GM23338 (cell line): ENCODE measurements around the gene CCSER2. TPM values are rescaled to one million over a fixed set of nuclear protein-coding genes. Genes with fewer than 3 reads are reported as not detected.

Experiments used
- ATAC-seq: fragments of 200-7000 bp; cut with Tn5 transposase; 3 replicates; pipeline ENCODE4 v1.9.1; 2020
- DNase-seq: peaks from one replicate; pipeline ENCODE4 v3.0.0-alpha.2; 2015; ENCODE audit warnings: low spot score
- H2AFZ ChIP-seq: fragments of 200-600 bp; sonication (generic); 2 replicates; pipeline ENCODE4 v1.8.0; 2016; ENCODE audit warnings: antibody characterized with exemption, mild to moderate bottlenecking, moderate library complexity
- H3F3A ChIP-seq: fragments of 200-600 bp; sonication (generic); replicated peaks from 2 replicates; pipeline ENCODE4 v1.8.0; 2017; ENCODE audit warnings: antibody characterized with exemption, mixed run types, low read depth
- H3K27ac ChIP-seq: fragments of 200-600 bp; sonication (generic); 2 replicates; pipeline ENCODE4 v1.6.1; 2016; ENCODE audit warnings: low read depth
- H3K27me3 ChIP-seq: fragments of 200-600 bp; sonication (generic); 2 replicates; pipeline ENCODE4 v1.8.0; 2016; ENCODE audit warnings: mild to moderate bottlenecking, mixed run types, moderate library complexity; ENCODE audit not compliant: insufficient read depth
- H3K36me3 ChIP-seq: fragments of 200-600 bp; sonication (generic); 2 replicates; pipeline ENCODE4 v1.8.0; 2016; ENCODE audit warnings: mild to moderate bottlenecking; ENCODE audit not compliant: insufficient read depth
- H3K4me1 ChIP-seq: fragments of 200-600 bp; sonication (generic); 2 replicates; pipeline ENCODE4 v1.8.0; 2016; ENCODE audit warnings: mild to moderate bottlenecking, moderate library complexity; ENCODE audit not compliant: insufficient read depth
- H3K4me2 ChIP-seq: fragments of 200-600 bp; sonication (generic); 2 replicates; pipeline ENCODE4 v1.7.1; 2017; ENCODE audit warnings: mixed run types
- H3K4me3 ChIP-seq: fragments of 200-600 bp; sonication (generic); 2 replicates; pipeline ENCODE4 v1.6.1; 2016; ENCODE audit warnings: mixed run types
- H3K79me2 ChIP-seq: fragments of 200-600 bp; sonication (generic); replicated peaks from 2 replicates; pipeline ENCODE4 v1.8.0; 2017; ENCODE audit warnings: mild to moderate bottlenecking; ENCODE audit not compliant: insufficient read depth
- H3K9me2 ChIP-seq: fragments of 200-600 bp; sonication (generic); 2 replicates; pipeline ENCODE4 v1.8.0; 2017; ENCODE audit not compliant: insufficient read depth
- H4K20me1 ChIP-seq: fragments of 200-600 bp; sonication (generic); replicated peaks from 2 replicates; pipeline ENCODE4 v1.8.0; 2017; ENCODE audit warnings: mild to moderate bottlenecking; ENCODE audit not compliant: insufficient read depth
- H3K27ac Mint-ChIP-seq: 2 replicates; pipeline ENCODE4 v1.8.0; 2020; ENCODE audit warnings: inconsistent platforms, mild to moderate bottlenecking, moderate library complexity, mixed read lengths
- H3K27me3 Mint-ChIP-seq: 3 replicates; pipeline ENCODE4 v1.8.0; 2022; ENCODE audit warnings: low read depth, mild to moderate bottlenecking, moderate library complexity, mixed read lengths, inconsistent platforms; ENCODE audit not compliant: insufficient read depth, poor library complexity
- H3K36me3 Mint-ChIP-seq: 3 replicates; pipeline ENCODE4 v1.8.0; 2021; ENCODE audit warnings: low read depth, mild to moderate bottlenecking, inconsistent platforms, moderate library complexity, mixed read lengths
- H3K4me1 Mint-ChIP-seq: 3 replicates; pipeline ENCODE4 v1.8.0; 2020; ENCODE audit warnings: mild to moderate bottlenecking, inconsistent platforms, mixed read lengths
- H3K4me3 Mint-ChIP-seq: 3 replicates; pipeline ENCODE4 v1.8.0; 2021; ENCODE audit warnings: moderate library complexity, mild to moderate bottlenecking, inconsistent platforms, mixed read lengths
- H3K9me3 Mint-ChIP-seq: 3 replicates; pipeline ENCODE4 v1.8.0; 2020; ENCODE audit warnings: moderate library complexity, mild to moderate bottlenecking, inconsistent platforms, mixed read lengths
- CREB1 ChIP-seq: fragments of 250-450 bp; sonication (Bioruptor Pico); IDR thresholded peaks from 2 replicates; pipeline ENCODE4 v1.5.0; 2020; ENCODE audit warnings: low read depth, mild to moderate bottlenecking, moderate library complexity
- CTCF ChIP-seq, 2 experiments: fragments of 200-600 bp in 1 of 2; sonication (generic) in 1 of 2; conservative IDR thresholded peaks; 2 replicates each; pipeline versions ENCODE4 v1.5.1 to v1.6.1; 2016 to 2017; ENCODE audit warnings: antibody characterized with exemption in 2 of 2, low read depth in 2 of 2, mild to moderate bottlenecking in 2 of 2, moderate library complexity in 1 of 2
- ETS1 ChIP-seq: IDR thresholded peaks from 2 replicates; pipeline ENCODE4 v1.6.1; 2016; ENCODE audit warnings: antibody characterized with exemption
- EZH2 ChIP-seq: fragments of 200-600 bp; sonication (generic); IDR thresholded peaks from one replicate; pipeline ENCODE4 v1.8.0; 2017; ENCODE audit warnings: antibody characterized with exemption, mild to moderate bottlenecking, low read depth; ENCODE audit not compliant: unreplicated experiment
- EZH2phosphoT487 ChIP-seq: fragments of 200-600 bp; sonication (generic); IDR thresholded peaks from one replicate; pipeline ENCODE4 v1.8.1; 2018; ENCODE audit warnings: antibody characterized with exemption; ENCODE audit not compliant: unreplicated experiment
- JUNB ChIP-seq: IDR thresholded peaks from one replicate; pipeline ENCODE4 v1.6.1; 2016; ENCODE audit warnings: antibody characterized with exemption; ENCODE audit not compliant: unreplicated experiment
- NANOG ChIP-seq: IDR thresholded peaks from 2 replicates; pipeline ENCODE4 v1.6.1; 2016; ENCODE audit warnings: antibody characterized with exemption, borderline replicate concordance
- POLR2AphosphoS5 ChIP-seq: IDR thresholded peaks from 2 replicates; pipeline ENCODE4 v1.6.1; 2016; ENCODE audit warnings: antibody characterized with exemption, low read depth
- REST ChIP-seq: IDR thresholded peaks from one replicate; pipeline ENCODE4 v1.6.1; 2018; ENCODE audit warnings: antibody characterized with exemption; ENCODE audit not compliant: unreplicated experiment
- STAT1 ChIP-seq: IDR thresholded peaks from one replicate; pipeline ENCODE4 v1.6.1; 2016; ENCODE audit warnings: antibody characterized with exemption; ENCODE audit not compliant: unreplicated experiment
- ZNF114 ChIP-seq: fragments of 250-450 bp; sonication (Bioruptor Pico); IDR thresholded peaks from 2 replicates; pipeline ENCODE4 v1.5.0; 2020; ENCODE audit warnings: mild to moderate bottlenecking, moderate library complexity
- ZNF331 ChIP-seq: fragments of 250-450 bp; sonication (Bioruptor Pico); IDR thresholded peaks from 2 replicates; pipeline ENCODE4 v1.5.0; 2020; ENCODE audit warnings: low read depth, mild to moderate bottlenecking, moderate library complexity
- ZNF462 ChIP-seq: fragments of 250-450 bp; sonication (Bioruptor Pico); IDR thresholded peaks from 2 replicates; pipeline ENCODE4 v1.5.0; 2020; ENCODE audit warnings: mild to moderate bottlenecking, moderate library complexity
- polyA plus RNA-seq: library from polyadenylated mRNA; unstranded; fragments of >200 nt; fragmentation: Nextera tagmentation; extraction: Ambion mirVana; gene quantifications from 2 replicates; pipeline ENCODE4 v1.2.1, GENCODE V29; 2016
- total RNA-seq: library from RNA; depleted of rRNA; stranded (reverse); fragments of >200 nt; shearing (Covaris generic); gene quantifications from 2 replicates; pipeline ENCODE4 v1.2.3, GENCODE V29; 2014

Gene CCSER2
- total and polyA plus RNA-seq, 2 experiments from 2014 or later = 30.6 to 37.2 TPM

GRCh38 chr10:84290235-84290634, 38.2 kb upstream of the CCSER2 start:
- Histone ChIP-seq H3K4me3 (no peak overlapping the region), H4K20me1 (no peaks in the 10 kb centered on the region), H3K27me3 (no peaks in the 10 kb centered on the region), H3K9me2 (peaks cover 4% of the 10 kb centered on the region; the same call in 1 of the 2 replicates), H2AFZ (no peak overlapping the region), H3K36me3 (no peaks in the 10 kb centered on the region), H3K4me1 (peaks cover 8% of the 10 kb centered on the region; the same call in 1 of the 2 replicates), H3K27ac (no peak overlapping the region), H3K4me2 (no peak overlapping the region), H3K79me2 (no peaks in the 10 kb centered on the region), H3F3A (0 out of 2 replicates have a peak, but pooled peaks cover 3% of the 10 kb centered on the region)
- peaks cover 6% of the 10 kb centered on the region for H3K27me3 Mint-ChIP-seq
- no peak overlapping the region for H3K27ac Mint-ChIP-seq
- TF ChIP-seq ZNF462 (no peak), EZH2 (no peak), NANOG (no peak), CREB1 (CRISPR knock-in tag) (no peak), CTCF (conservative IDR thresholded peaks at IDR 0.05; ENCODE audit: low read depth in 2 of 2) (no peak), ZNF114 (CRISPR knock-in tag) (no peak), ZNF331 (CRISPR knock-in tag) (no peak), STAT1 (no peak), POLR2AphosphoS5 (no peak), ETS1 (no peak), REST (no peak), EZH2phosphoT487 (no peak), JUNB (no peak)
- H3K4me1 Mint-ChIP-seq = peaks cover 7% of the 10 kb centered on the region
- ATAC-seq = no peak
- H3K4me3 Mint-ChIP-seq = no peak overlapping the region
- no peaks in the 10 kb centered on the region for H3K9me3 Mint-ChIP-seq
- no peak for DNase-seq
- no peaks in the 10 kb centered on the region for H3K36me3 Mint-ChIP-seq
